Aorta (tissue), 5 donors: ENCODE results near the gene C21orf58. TPM values are rescaled to one million over a fixed set of nuclear protein-coding genes. Genes with fewer than 3 reads are reported as not detected.

Experiments
- ATAC-seq: fragments of 200-7000 bp; cut with Tn5 transposase; one replicate; pipeline ENCODE4 v1.9.1; 2022; ENCODE audit warnings: moderate library complexity; ENCODE audit not compliant: low FRiP score
- DNase-seq, 2 donors: peaks; one replicate each; pipeline ENCODE4 v3.0.0-alpha.2; 2020
- H3K27ac ChIP-seq, 2 donors: one replicate each; pipeline ENCODE4 v1.5.1; 2013; ENCODE audit warnings: low read length in 2 of 2, mild to moderate bottlenecking in 2 of 2, moderate library complexity in 2 of 2, control low read depth in 1 of 2, inconsistent platforms in 1 of 2, low read depth in 1 of 2
- H3K27me3 ChIP-seq, 2 donors: one replicate each; pipeline ENCODE4 v1.6.1; 2013; ENCODE audit warnings: control low read depth in 1 of 2, low read length in 1 of 2, mild to moderate bottlenecking in 1 of 2, moderate library complexity in 1 of 2; ENCODE audit not compliant: insufficient read depth in 2 of 2, control insufficient read depth in 1 of 2
- H3K36me3 ChIP-seq, 2 donors: one replicate each; pipeline ENCODE4 v1.6.1; 2013; ENCODE audit warnings: control low read depth in 1 of 2, low read length in 1 of 2, mild to moderate bottlenecking in 1 of 2; ENCODE audit not compliant: insufficient read depth in 2 of 2, control insufficient read depth in 1 of 2
- H3K4me1 ChIP-seq, 2 donors: one replicate each; pipeline ENCODE4 v1.6.1; 2013; ENCODE audit warnings: low read length in 2 of 2, control low read depth in 1 of 2, mild to moderate bottlenecking in 1 of 2, moderate library complexity in 1 of 2; ENCODE audit not compliant: insufficient read depth in 2 of 2, control insufficient read depth in 1 of 2
- H3K4me3 ChIP-seq, 2 donors: one replicate each; pipeline ENCODE4 v1.5.1; 2013; ENCODE audit warnings: low read length in 2 of 2, control low read depth in 1 of 2, mild to moderate bottlenecking in 1 of 2
- H3K9me3 ChIP-seq: one replicate; pipeline ENCODE4 v1.6.1; 2013; ENCODE audit warnings: mild to moderate bottlenecking, low read length; ENCODE audit not compliant: control insufficient read depth
- WGBS, 2 donors: extraction: QIAGEN DNeasy Blood & Tissue Kit; methylation state at CpG; one replicate each; pipeline ENCODE4 v1.1.7; 2013; 5-methylcytosine and 5-hydroxymethylcytosine counted together
- intact Hi-C, 2 donors: fragments of 100-400 bp; cut with DNase I; formaldehyde crosslinking; loops; one replicate each; pipeline versions ENCODE4 v1.14.2 to v1.15.0; 2022
- polyA plus RNA-seq, 2 donors: library from polyadenylated mRNA; stranded (reverse); fragments of 200-250 nt; gene quantifications; one replicate each; pipeline ENCODE4 v1.2.3, GENCODE V29; 2013
- total RNA-seq, 2 donors: library from RNA; stranded (reverse); fragmentation: NEBNext Ultra II Directional; extraction: Animal tissue kit (Norgen Biotek cat#: 25700); gene quantifications; one replicate each; pipeline ENCODE4 v1.2.1, GENCODE V29; 2021
- donor health status: healthy with polysubstance abuse.
- donor health status: Bipolar disorder and iron deficiency.
- donor health status: DM: no; HTN: no; CAD: no.
- donor health status: DM: no; HTN: no; CAD: no.
- donor health status: DM: yes; HTN: yes; CAD: no.

C21orf58 gene
- total and polyA plus RNA-seq, 4 donors, result 0.38 to 3.7 (median 1.7) TPM

GRCh38 chr21:46356005-46356338 is 32.3 kb upstream of the C21orf58 start:
- Histone ChIP-seq H3K9me3 (no peaks in the 10 kb centered on the region), H3K27me3 (no peaks in the 10 kb centered on the region), H3K27ac (no peak overlapping the region), H3K4me1 (no peaks in the 10 kb centered on the region), H3K36me3 (peaks cover 0 to 10% of the 10 kb centered on the region in 2 donors), H3K4me3 (no peak overlapping the region)
- intact Hi-C loops, result no loop called here
- no peak for ATAC-seq
- DNase-seq, result no peak
- 87 to 93% methylated on average over 13 of the region's 13 CpGs for WGBS, 2 donors

DNA sequence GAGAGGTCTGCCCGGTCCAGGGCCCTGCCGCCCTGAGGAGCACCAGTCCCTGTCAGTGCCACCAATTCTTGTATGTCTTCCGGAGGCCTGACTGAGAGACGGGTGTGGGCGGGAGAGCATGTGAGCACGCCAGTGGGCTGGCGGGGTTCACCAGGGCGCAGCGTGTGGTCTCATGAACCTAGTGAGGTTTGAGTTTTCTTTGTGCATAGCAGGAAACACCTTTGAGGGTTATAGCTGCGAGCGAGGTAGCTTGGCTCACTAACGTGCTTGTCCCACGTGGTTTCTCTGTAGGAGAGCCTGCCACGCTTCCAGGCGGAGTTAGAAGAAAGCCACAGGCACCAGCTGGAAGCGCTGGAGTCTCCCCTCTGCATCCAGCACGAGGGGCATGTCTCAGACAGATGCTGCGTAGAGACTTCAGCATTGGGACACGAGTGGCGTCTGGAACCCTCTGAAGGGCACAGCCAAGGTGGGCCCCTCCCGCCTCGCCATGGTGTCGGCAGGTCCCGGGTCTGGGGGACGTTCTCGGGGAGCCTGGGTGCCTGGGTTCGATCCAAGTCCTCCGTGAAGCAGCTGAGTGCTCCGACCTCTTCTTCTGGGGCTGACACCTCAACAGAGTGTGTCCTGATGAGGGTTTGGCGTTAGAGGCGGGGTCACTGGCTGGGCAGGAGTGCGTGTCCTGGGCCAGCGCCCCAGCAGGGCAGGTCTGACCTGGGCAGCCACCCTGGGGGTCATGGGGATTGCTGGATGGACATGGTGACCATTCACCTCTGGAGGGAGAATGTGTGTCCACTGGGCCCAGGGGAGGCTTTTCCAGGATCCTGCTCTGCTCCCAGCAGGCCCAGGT is 31.7 kb upstream of the C21orf58 start:
- WGBS, 2 donors, result 92 to 95% methylated on average over 33 of the region's 33 CpGs

DNA sequence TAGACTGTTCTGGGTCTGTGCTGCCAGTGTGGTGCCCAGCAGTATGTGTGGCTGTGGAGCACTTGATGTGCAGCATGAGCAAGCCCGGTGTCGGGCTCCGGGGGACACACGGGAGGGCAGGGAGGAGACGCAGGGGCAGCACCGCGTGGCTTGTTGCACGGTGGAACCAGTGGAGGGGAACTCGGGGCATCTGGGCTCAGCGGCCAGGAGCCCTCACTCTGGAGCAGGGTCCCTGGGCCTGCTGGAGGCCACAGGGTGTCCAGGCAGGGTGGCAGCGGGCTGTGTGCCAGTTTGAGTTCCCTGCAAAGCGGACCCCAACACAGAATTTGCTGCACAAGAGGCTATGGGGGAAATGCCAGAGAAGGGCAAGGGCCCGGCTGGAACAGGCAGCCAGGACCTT is 30.8 kb upstream of the C21orf58 start:
- no peak overlapping the region for H3K27ac ChIP-seq
- no peaks in the 10 kb centered on the region for H3K27me3 ChIP-seq
- H3K9me3 ChIP-seq, result no peaks in the 10 kb centered on the region
- no peaks in the 10 kb centered on the region for H3K4me1 ChIP-seq
- H3K4me3 ChIP-seq, result no peak overlapping the region
- peaks cover 0 to 11% of the 10 kb centered on the region in 2 donors for H3K36me3 ChIP-seq
- 95 to 96% methylated on average over 13 of the region's 13 CpGs for WGBS, 2 donors
- ATAC-seq, result no peak
- intact Hi-C loops, result no loop called here
- DNase-seq, result no peak

More for the DNA sequence above, 31.7 kb upstream of the C21orf58 start:
- no peak for DNase-seq
- Histone ChIP-seq H3K4me1 (no peaks in the 10 kb centered on the region), H3K4me3 (no peak overlapping the region), H3K27ac (no peak overlapping the region), H3K9me3 (no peaks in the 10 kb centered on the region), H3K36me3 (peaks cover 0 to 11% of the 10 kb centered on the region in 2 donors), H3K27me3 (no peaks in the 10 kb centered on the region)
- intact Hi-C loops, result no loop called here
- ATAC-seq, result no peak

DNA sequence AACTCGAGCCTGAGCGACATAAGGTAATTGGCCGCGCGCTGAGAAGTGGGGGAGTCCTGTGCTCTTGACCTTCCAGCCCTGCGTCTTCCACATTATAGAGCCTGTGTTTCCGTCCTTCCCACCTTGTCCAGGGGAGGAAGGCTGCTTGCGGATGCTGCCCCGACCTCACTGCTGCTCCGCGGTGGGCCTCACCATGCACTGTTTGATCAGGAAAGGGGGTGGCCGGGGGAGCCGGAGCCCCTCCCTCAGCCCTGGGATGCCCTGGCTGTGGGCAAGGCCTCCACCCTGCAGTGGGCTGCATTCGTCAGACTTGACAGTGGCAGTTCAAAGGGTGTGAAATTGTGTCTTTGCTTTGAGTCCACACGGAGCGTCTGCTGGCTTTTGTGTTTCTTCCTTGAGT is 30.4 kb upstream of the C21orf58 start:
- 92 to 93% methylated on average over 16 of the region's 16 CpGs for WGBS, 2 donors
- DNase-seq, result no peak
- H3K9me3 ChIP-seq, result no peaks in the 10 kb centered on the region
- ATAC-seq, result no peak
- H3K4me3 ChIP-seq, result no peak overlapping the region
- H3K36me3 ChIP-seq, result peaks cover 0 to 13% of the 10 kb centered on the region in 2 donors
- no peak overlapping the region for H3K27ac ChIP-seq
- no peaks in the 10 kb centered on the region for H3K4me1 ChIP-seq
- intact Hi-C loops, result no loop called here
- no peaks in the 10 kb centered on the region for H3K27me3 ChIP-seq

DNA sequence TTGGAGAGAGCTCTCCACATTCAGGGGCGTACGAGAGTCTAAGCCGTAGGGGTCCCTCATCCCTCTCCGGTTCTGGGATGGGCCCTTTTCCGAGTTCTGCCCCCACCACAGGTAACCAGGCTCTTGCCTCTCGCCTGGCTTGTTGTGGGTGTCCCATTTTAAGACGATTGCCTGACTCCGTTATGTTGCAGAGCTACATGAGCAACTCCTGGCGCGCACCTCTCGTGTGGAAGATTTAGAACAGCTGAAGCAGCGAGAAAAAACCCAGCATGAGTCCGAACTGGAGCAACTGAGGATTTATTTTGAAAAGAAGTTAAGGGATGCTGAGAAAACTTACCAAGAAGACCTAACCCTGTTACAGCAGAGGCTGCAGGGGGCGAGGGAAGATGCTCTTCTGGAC is 29.2 kb upstream of the C21orf58 start:
- H3K27ac ChIP-seq, result no peak overlapping the region
- H3K9me3 ChIP-seq, result no peaks in the 10 kb centered on the region
- peaks cover 0 to 14% of the 10 kb centered on the region in 2 donors for H3K36me3 ChIP-seq
- WGBS, 2 donors, result 88 to 94% methylated on average over 14 of the region's 14 CpGs
- no peak overlapping the region for H3K4me3 ChIP-seq
- intact Hi-C loops, result no loop called here
- H3K27me3 ChIP-seq, result no peaks in the 10 kb centered on the region
- DNase-seq, result no peak
- ATAC-seq, result no peak
- H3K4me1 ChIP-seq, result no peaks in the 10 kb centered on the region

- no peak overlapping the region for H3K4me3 ChIP-seq
- DNase-seq (no peak), ATAC-seq (no peak)
- H3K9me3 ChIP-seq, result no peaks in the 10 kb centered on the region
- no peak overlapping the region for H3K27ac ChIP-seq
- no peaks in the 10 kb centered on the region for H3K4me1 ChIP-seq
- 90 to 94% methylated on average over 10 to 11 of the region's 11 CpGs for WGBS, 2 donors
- peaks cover 0 to 14% of the 10 kb centered on the region in 2 donors for H3K36me3 ChIP-seq
- intact Hi-C loops, result no loop called here
- no peaks in the 10 kb centered on the region for H3K27me3 ChIP-seq
Observed at GRCh38 chr21:46352164-46352515, 28.5 kb upstream of the C21orf58 start.

GRCh38 chr21:46351476-46352163 is 27.9 kb upstream of the C21orf58 start:
- intact Hi-C loops, result no loop called here
- no peaks in the 10 kb centered on the region for H3K4me1 ChIP-seq
- H3K27ac ChIP-seq, result no peak overlapping the region
- H3K27me3 ChIP-seq, result no peaks in the 10 kb centered on the region
- ATAC-seq (no peak), DNase-seq (no peak)
- H3K9me3 ChIP-seq, result no peaks in the 10 kb centered on the region
- H3K36me3 ChIP-seq, result peaks cover 0 to 16% of the 10 kb centered on the region in 2 donors
- 93 to 95% methylated on average over 11 of the region's 11 CpGs for WGBS, 2 donors
- H3K4me3 ChIP-seq, result no peak overlapping the region

DNA sequence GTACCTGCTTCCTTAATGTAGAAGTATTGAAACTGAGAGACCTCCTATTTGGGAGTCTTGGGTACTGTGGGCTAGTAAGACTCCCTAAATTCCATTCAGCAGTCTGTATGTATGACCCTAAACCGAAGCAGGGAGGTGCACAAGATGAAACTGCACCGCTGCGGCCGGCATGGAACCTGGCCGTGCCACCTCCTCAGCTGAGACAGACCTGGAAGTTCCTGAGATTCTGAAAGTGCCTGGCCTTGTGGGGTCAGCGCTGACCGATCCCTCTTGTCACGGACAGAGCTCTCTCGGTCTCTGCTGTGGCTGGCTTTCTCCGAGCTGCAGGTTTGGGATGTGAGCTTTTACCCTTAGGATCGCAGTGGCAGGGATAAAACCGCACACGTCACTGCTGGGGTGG is 27.3 kb upstream of the C21orf58 start:
- 88 to 91% methylated on average over 13 of the region's 13 CpGs for WGBS, 2 donors
- DNase-seq (no peak), ATAC-seq (no peak)
- no peaks in the 10 kb centered on the region for H3K9me3 ChIP-seq
- intact Hi-C loops, result no loop called here
- H3K27ac ChIP-seq, result no peak overlapping the region
- no peaks in the 10 kb centered on the region for H3K27me3 ChIP-seq
- H3K4me3 ChIP-seq, result no peak overlapping the region
- no peaks in the 10 kb centered on the region for H3K4me1 ChIP-seq
- H3K36me3 ChIP-seq, result peaks cover 0 to 19% of the 10 kb centered on the region in 2 donors

DNA sequence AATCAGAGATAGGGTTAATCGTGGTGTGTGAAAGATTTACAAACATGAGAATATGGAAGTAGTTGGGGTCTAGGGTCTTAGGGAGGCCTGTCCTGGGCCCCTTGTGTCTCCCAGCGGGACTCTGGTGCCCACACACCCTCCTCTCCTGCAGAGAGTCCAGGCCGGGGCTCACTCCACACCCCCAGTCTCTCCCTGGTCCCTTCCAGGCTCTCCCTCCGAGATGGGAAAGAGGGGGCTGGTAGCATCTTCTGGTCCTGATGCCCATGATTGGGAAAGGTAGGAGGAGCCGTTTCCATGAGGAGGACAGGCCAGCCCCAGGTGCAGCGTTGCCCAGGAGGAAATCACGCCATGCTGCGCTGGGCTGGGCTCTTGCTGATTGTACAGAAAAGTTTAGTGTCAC is 26.9 kb upstream of the C21orf58 start:
- Histone ChIP-seq H3K9me3 (no peaks in the 10 kb centered on the region), H3K36me3 (peaks cover 0 to 22% of the 10 kb centered on the region in 2 donors), H3K27me3 (no peaks in the 10 kb centered on the region), H3K4me3 (no peak overlapping the region), H3K4me1 (no peaks in the 10 kb centered on the region), H3K27ac (no peak overlapping the region)
- WGBS, 2 donors, result 94% methylated on average over 8 of the region's 8 CpGs
- DNase-seq (no peak), ATAC-seq (no peak)
- intact Hi-C loops, result no loop called here
